ENCODE data around the gene PPP1R3F. TPM values are rescaled to one million over a fixed set of nuclear protein-coding genes. Genes with fewer than 3 reads are reported as not detected.

PPP1R3F gene
- total RNA-seq, 2 donors from 2014 or later, result 3.0 to 16.3 TPM

DNA sequence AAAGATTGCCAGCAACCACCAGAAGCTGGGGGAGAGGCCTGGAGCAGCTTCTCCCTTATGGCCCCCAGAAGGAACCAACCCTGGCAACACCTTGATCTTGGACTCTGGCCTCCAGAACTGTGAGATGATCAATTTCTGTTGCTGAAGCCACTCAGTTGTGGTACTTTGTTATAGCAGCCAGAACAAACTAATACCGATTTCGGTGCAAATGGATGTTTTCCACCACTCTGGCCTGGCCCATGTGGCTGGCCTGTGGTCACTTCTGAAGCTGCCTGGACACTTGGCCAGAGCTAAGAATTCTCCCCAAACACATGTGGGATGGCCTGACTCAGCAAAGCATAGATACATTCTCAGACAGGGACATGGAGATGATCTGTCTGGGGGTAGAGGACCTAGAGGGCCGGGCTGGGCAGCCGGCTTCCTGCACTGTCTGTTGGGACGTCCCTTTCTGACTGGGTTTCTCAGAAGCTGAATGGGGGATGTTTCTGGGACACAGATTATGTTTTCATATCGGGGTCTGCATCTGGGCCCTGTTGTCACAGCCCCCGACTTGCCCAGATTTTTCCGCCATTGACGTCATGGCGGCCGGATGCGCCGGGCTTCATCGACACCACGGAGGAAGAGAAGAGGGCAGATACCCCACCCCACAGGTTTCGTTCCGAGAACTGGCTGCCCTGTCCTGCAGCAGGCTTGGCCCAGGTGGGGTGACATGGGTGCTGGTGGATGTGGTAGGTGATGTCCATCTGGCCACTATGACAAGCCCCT, 9.2 kb upstream of the PPP1R3F start:
- no peak for ATAC-seq
- no peak for DNase-seq
- Histone ChIP-seq H3K9me3 (no peaks in the 10 kb centered on the region), H3K36me3 (replicated peaks in 1 of 2; ENCODE audit: insufficient read depth in 1 of 2, low read depth in 2 of 2) (no peaks in the 10 kb centered on the region), H3K27ac (no peak overlapping the region), H3K4me1 (no peaks in the 10 kb centered on the region), H3K4me3 (no peak overlapping the region), H3K27me3 (no peaks in the 10 kb centered on the region)
- no peak for TF ChIP-seq POLR2A (IDR thresholded peaks at IDR 0.05)
- TF ChIP-seq, protein P1, sequence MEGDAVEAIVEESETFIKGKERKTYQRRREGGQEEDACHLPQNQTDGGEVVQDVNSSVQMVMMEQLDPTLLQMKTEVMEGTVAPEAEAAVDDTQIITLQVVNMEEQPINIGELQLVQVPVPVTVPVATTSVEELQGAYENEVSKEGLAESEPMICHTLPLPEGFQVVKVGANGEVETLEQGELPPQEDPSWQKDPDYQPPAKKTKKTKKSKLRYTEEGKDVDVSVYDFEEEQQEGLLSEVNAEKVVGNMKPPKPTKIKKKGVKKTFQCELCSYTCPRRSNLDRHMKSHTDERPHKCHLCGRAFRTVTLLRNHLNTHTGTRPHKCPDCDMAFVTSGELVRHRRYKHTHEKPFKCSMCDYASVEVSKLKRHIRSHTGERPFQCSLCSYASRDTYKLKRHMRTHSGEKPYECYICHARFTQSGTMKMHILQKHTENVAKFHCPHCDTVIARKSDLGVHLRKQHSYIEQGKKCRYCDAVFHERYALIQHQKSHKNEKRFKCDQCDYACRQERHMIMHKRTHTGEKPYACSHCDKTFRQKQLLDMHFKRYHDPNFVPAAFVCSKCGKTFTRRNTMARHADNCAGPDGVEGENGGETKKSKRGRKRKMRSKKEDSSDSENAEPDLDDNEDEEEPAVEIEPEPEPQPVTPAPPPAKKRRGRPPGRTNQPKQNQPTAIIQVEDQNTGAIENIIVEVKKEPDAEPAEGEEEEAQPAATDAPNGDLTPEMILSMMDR (IDR thresholded peaks at IDR 0.05), result no peak
- 97 to 100% methylated on average over 2 to 11 of the region's 17 CpGs for WGBS, 2 donors
- intact Hi-C loops (cut with DNase I), result no loop called here

DNA sequence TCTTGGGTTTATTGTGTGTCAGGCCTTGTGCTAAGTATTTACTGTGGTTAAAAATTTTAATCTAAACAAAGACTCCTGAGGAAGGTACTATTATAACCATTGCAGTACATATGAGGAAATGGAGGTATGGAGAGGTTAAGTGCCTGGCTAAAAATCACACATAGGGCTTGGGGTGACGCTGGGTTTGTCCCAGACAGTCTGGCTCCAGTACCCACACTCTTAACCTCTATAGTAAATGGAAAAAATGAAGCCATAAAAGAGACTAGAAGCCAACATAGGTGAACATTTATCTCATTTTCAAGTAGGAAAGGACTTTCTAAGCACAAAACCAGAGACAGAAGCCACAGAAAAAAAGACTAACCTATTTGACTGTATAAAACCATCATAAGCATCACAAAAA, 7.0 kb upstream of the PPP1R3F start:
- Histone ChIP-seq H3K4me1 (no peaks in the 10 kb centered on the region), H3K27me3 (no peaks in the 10 kb centered on the region), H3K36me3 (replicated peaks in 1 of 2; ENCODE audit: insufficient read depth in 1 of 2, low read depth in 2 of 2) (no peaks in the 10 kb centered on the region), H3K9me3 (no peaks in the 10 kb centered on the region), H3K27ac (no peak overlapping the region), H3K4me3 (no peak overlapping the region)
- ATAC-seq (no peak), DNase-seq (no peak)
- 73 to 89% methylated on average over 1 of the region's 1 CpG for WGBS, 2 donors
- TF ChIP-seq, protein P1 (IDR thresholded peaks at IDR 0.05), result no peak
- TF ChIP-seq POLR2A (IDR thresholded peaks at IDR 0.05), result no peak
- intact Hi-C loops (cut with DNase I), result no loop called here

DNA sequence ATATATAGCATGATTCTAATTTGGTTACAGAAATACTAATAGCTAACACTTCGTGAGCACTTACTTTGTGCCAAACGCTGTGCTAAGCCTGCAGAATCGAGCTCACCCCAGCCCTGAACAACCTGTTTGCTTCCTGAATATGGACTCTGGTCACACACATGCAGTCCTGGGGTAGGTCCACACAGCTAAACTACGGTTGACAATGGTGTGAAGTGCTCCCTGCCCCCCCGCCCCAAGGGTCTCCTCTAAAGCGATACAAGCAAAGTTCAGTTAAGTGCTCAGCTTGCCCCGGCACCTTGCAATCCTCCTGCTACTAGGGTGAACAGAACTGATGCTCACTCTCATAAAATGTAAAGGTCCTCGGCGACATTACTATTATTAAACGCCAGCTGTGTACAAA, 6.0 kb upstream of the PPP1R3F start:
- intact Hi-C loops (cut with DNase I), result no loop called here
- H3K36me3 ChIP-seq (replicated peaks in 1 of 2; ENCODE audit: insufficient read depth in 1 of 2, low read depth in 2 of 2), result no peaks in the 10 kb centered on the region
- ATAC-seq, result no peak
- WGBS, 2 donors, result 59 to 75% methylated on average over 5 to 7 of the region's 10 CpGs
- no peak for TF ChIP-seq POLR2A (IDR thresholded peaks at IDR 0.05)
- TF ChIP-seq, protein P1 (IDR thresholded peaks at IDR 0.05), result no peak
- no peak overlapping the region for H3K27ac ChIP-seq
- H3K4me3 ChIP-seq, result no peak overlapping the region
- no peaks in the 10 kb centered on the region for H3K9me3 ChIP-seq
- no peaks in the 10 kb centered on the region for H3K27me3 ChIP-seq
- no peaks in the 10 kb centered on the region for H3K4me1 ChIP-seq
- DNase-seq, result no peak

DNA sequence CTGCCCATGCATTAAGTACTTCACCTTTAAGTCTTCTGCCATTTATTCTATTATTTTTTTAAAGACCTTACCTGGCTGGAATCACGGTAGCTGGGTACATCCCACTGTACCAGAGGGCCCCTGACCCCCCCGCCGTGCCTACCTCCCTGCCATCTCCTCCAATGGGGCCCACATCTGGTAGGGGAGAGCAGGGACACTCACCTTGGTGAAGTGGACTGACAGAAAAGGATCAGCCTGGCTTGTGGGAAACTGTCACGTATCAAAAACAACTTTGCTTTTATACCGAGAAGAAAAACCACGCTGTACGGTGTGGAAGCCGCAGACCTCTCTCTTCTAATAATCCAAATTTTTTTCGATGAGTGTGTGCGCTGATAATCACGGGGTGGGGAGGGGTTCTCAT, 5.1 kb upstream of the PPP1R3F start, which contains the start of gene FOXP3:
FOXP3 (minus strand) TSS at position 251 of the 400 bp plus-strand sequence. CDS start 6,205 bp downstream, outside the sequence.
- no peaks in the 10 kb centered on the region for H3K27me3 ChIP-seq
- intact Hi-C loops (cut with DNase I), result no loop called here
- no peak for TF ChIP-seq POLR2A (IDR thresholded peaks at IDR 0.05)
- TF ChIP-seq, protein P1 (IDR thresholded peaks at IDR 0.05), result no peak
- H3K4me3 ChIP-seq, result no peak within 1 kb of the TSS
- WGBS, 2 donors, result 77 to 79% methylated on average over 7 to 11 of the region's 11 CpGs
- no peaks in the 10 kb centered on the region for H3K36me3 ChIP-seq (replicated peaks in 1 of 2; ENCODE audit: insufficient read depth in 1 of 2, low read depth in 2 of 2)
- no peaks in the 10 kb centered on the region for H3K4me1 ChIP-seq
- H3K27ac ChIP-seq, result no peak within 1 kb of the TSS
- no peak for DNase-seq
- no peaks in the 10 kb centered on the region for H3K9me3 ChIP-seq
- ATAC-seq, result no peak

Data from body of pancreas (tissue), 4 donors.